Fibroblast of villous mesenchyme (primary cell): ENCODE data around the gene XPA. TPM values are rescaled to one million over a fixed set of nuclear protein-coding genes. Genes with fewer than 3 reads are reported as not detected.

Source experiments
- DNase-seq: peaks from one replicate; pipeline ENCODE4 v3.0.0-alpha.2; 2010; ENCODE audit warnings: low read depth
- H3K4me3 ChIP-seq: 2 replicates; pipeline ENCODE4 v1.5.1; 2011; ENCODE audit warnings: low read depth, mild to moderate bottlenecking, low read length
- total RNA-seq: library from RNA; depleted of rRNA; stranded (reverse); fragments of >200 nt; gene quantifications from 2 replicates; pipeline ENCODE4 v1.2.3, GENCODE V29; 2012
- TF ChIP-seq, protein P1 (sequence below): IDR thresholded peaks from 2 replicates; pipeline ENCODE4 v1.5.1; 2012; ENCODE audit warnings: low read depth, mild to moderate bottlenecking, low read length; ENCODE audit not compliant: insufficient read depth

XPA gene
- total RNA-seq, 1 donor = 7.8 TPM

DNA sequence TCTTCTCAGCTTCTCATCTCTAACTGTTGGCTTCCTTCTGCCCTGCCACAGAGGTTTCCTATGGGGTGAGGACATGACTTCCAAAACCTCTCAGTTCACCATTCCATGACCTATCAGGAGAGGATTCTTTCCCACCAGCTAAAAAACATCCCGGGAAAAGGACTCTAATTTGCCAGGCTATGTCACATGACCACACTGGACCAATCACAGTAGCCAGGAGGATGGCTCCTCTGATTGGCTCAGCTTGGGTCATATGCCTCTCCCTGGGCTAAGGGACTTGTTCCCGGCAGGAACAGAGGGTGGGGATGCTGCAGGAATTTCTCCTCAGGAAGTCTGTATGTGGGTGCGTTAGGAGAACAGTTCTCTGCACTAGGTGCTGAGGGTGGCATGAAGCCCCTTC, 40.3 kb upstream of the XPA start:
- TF ChIP-seq, protein P1, sequence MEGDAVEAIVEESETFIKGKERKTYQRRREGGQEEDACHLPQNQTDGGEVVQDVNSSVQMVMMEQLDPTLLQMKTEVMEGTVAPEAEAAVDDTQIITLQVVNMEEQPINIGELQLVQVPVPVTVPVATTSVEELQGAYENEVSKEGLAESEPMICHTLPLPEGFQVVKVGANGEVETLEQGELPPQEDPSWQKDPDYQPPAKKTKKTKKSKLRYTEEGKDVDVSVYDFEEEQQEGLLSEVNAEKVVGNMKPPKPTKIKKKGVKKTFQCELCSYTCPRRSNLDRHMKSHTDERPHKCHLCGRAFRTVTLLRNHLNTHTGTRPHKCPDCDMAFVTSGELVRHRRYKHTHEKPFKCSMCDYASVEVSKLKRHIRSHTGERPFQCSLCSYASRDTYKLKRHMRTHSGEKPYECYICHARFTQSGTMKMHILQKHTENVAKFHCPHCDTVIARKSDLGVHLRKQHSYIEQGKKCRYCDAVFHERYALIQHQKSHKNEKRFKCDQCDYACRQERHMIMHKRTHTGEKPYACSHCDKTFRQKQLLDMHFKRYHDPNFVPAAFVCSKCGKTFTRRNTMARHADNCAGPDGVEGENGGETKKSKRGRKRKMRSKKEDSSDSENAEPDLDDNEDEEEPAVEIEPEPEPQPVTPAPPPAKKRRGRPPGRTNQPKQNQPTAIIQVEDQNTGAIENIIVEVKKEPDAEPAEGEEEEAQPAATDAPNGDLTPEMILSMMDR = no peak

DNA sequence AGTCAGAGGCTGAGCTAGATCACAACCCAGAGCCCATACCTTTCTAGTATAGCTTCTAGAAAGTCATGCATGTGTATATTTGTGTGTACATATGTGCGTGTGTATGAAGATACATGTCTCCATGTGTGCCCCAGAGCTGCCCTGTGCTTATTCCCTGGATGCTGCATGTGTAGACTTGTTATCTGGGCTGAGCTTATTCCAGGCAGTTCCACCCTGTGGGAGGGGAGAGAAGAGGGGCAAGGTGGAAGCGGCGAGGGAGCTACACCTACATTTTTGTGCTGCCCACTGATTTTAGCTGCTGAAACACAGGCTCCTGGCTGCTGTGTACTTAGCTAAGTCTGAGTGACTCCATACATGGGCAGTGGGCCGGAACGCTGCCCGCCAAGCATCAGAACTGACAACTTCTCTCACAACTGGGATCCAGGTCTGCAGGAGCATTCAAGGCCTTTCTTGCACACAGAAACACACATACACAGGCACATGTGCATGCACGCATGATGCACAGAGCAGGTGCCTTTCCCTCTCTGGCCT, 38.0 kb upstream of the XPA start:
- DNase-seq = no peak
- H3K4me3 ChIP-seq = no peak overlapping the region
- TF ChIP-seq, protein P1 = no peak

More for the DNA sequence above, 40.3 kb upstream of the XPA start:
- DNase-seq = no peak
- H3K4me3 ChIP-seq = no peak overlapping the region

DNA sequence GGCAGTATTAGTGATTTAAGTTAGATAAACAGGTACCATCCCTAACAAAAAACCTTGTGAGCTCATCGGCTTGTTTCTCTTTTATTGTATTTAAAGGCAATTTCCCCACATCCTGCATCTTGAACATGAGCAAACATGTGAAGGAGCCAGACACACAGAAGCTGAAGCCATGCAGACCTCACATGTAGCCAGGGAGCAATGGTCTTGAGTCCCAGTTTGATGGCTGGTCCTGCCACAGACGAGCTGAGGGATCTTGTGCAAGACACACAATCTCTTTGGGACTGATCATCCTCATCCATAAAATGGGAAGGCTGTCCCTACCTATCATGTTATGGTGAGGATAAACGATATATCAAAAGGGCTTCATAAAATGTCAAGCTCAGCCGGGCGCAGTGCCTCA, 29.6 kb upstream of the XPA start:
- TF ChIP-seq, protein P1 = no peak

DNA sequence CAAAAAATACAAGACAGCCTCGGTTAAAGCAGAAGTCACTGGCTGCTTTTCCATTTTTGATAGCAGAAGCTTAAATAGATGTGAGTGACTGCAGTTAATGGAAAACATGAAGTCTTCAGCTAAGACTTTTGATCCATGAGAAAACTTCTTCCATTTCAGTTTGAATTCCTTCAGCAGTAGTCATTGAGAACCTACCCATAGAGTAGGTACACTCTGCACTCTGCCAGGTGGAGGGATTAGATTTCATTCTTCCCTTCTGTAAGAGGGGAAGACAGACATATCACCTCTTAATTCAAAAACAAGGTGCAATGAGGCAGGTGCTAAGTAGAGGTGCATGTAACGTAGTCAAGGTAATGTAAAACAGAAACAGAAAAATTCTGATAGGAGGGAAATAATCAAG, 26.7 kb upstream of the XPA start:
- H3K4me3 ChIP-seq = no peak overlapping the region
- TF ChIP-seq, protein P1 = no peak
- DNase-seq = no peak

More for the DNA sequence above, 29.6 kb upstream of the XPA start:
- no peak for DNase-seq
- H3K4me3 ChIP-seq = no peak overlapping the region

DNA sequence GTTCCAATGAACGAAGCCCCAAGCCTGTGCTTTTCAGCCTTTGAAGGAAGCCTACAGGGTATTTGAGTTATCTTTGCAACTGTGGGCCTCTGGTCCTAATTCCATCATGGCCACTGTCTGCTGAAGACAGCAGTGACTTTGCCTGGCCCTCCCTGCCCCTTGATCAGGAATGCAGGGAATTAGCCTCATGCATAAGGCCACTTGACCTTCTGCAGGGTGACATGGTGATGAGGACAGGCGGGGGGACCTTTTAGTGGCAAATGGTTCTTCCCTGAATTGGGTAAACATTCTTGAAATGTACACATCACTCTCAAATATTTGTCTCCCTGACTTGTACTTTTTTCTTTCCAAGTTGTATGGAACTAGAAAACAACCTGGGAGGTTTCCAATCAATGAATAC, 25.2 kb upstream of the XPA start:
- TF ChIP-seq, protein P1 = no peak
- DNase-seq = no peak
- H3K4me3 ChIP-seq = no peak overlapping the region

DNA sequence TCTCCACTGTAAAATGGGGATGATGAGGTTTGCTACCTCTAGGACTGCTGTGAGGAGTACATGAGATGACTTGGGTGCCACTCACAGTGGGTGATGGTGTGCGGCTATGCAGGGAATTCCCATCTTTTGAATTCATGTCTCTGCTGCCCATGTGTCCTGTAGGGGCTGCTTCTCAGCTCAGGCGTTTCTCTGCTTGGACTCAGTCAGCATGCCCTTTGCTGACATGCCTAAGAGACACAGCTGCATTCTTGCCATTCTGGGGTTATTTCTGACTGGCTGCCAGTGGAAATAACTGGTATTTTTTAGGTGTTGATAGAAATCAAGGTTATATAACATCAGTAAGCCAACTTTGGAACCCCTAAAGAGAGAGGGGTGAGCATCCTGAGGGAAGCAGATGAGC, 24.3 kb upstream of the XPA start:
- no peak overlapping the region for H3K4me3 ChIP-seq
- TF ChIP-seq, protein P1 = no peak
- no peak for DNase-seq

DNA sequence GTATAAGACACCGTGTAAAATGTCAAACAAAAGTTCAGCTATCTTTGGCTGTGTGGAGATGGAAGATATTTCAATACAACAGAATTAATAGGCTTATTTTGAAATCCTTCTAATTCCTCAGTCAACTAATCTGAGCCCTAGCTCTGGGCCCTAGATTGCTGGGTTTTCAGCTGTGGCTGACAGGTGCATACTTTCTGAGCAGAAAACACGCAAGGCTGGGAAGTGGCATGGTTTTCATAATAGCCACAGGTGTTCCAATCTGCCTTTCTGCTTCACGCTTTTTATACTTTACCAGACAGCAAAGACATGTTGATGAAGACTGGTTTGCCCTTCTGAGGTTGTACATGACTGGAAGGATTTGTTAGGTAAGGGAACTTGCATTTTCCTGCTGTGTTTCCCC, 20.7 kb upstream of the XPA start:
- no peak overlapping the region for H3K4me3 ChIP-seq
- no peak for DNase-seq
- TF ChIP-seq, protein P1 = no peak
